H1 (cell line): ENCODE results near the gene SBNO1. TPM values are rescaled to one million over a fixed set of nuclear protein-coding genes. Genes with fewer than 3 reads are reported as not detected.

Experiments
- CTCF ChIA-PET: fragments of 300-600 bp; sonication (Branson Sonifier 250); formaldehyde crosslinking; loops from one replicate; lab custom pipeline; 2021; ENCODE audit not compliant: partially characterized antibody; lab: Charles Lee
- POLR2A ChIA-PET: fragments of 300-600 bp; sonication (Branson Sonifier 250); formaldehyde crosslinking; loops from one replicate; lab custom pipeline; 2021; ENCODE audit warnings: inconsistent platforms; ENCODE audit not compliant: partially characterized antibody; lab: Charles Lee
- DNase-seq, 2 experiments: peaks; one replicate each; pipeline versions ENCODE4 v3.0.0 to v3.0.0-alpha.2; 2010 to 2022; ENCODE audit warnings: low spot score in 2 of 2, low read depth in 1 of 2, mixed read lengths in 1 of 2
- FAIRE-seq: peaks from 2 replicates; lab custom pipeline; 2011; peaks lifted over from hg19 to GRCh38; lab: Jason Lieb, UNC
- H2AFZ ChIP-seq: 2 replicates; pipeline ENCODE4 v1.8.1; 2012; ENCODE audit warnings: low read length, inconsistent platforms
- H2AK5ac ChIP-seq: 2 replicates; pipeline ENCODE4 v1.6.1; 2013; ENCODE audit warnings: low read depth, low read length
- H2BK120ac ChIP-seq: replicated peaks from 2 replicates; pipeline ENCODE3; 2013; ENCODE audit warnings: low read depth, low read length, inconsistent platforms
- H2BK12ac ChIP-seq: 2 replicates; pipeline ENCODE4 v1.6.1; 2013; ENCODE audit warnings: low read depth, low read length
- H2BK15ac ChIP-seq: 2 replicates; pipeline ENCODE4 v1.6.1; 2013; ENCODE audit warnings: low read length
- H2BK20ac ChIP-seq: 2 replicates; pipeline ENCODE4 v1.6.1; 2013; ENCODE audit warnings: low read length
- H2BK5ac ChIP-seq: 2 replicates; pipeline ENCODE4 v1.6.1; 2013; ENCODE audit warnings: low read depth, low read length
- H3K14ac ChIP-seq: 2 replicates; pipeline ENCODE4 v1.6.1; 2013; ENCODE audit warnings: inconsistent platforms; ENCODE audit not compliant: insufficient read length
- H3K18ac ChIP-seq: 2 replicates; pipeline ENCODE4 v1.6.1; 2013; ENCODE audit warnings: low read length; ENCODE audit errors: extremely low read depth
- H3K23ac ChIP-seq: 2 replicates; pipeline ENCODE4 v1.6.1; 2013; ENCODE audit warnings: inconsistent platforms; ENCODE audit not compliant: insufficient read length
- H3K23me2 ChIP-seq: 2 replicates; pipeline ENCODE4 v1.6.1; 2013; ENCODE audit warnings: low read depth, low read length
- H3K27ac ChIP-seq: 2 replicates; pipeline ENCODE4 v1.6.1; 2011; ENCODE audit warnings: low read depth, low read length, inconsistent platforms
- H3K27me3 ChIP-seq, 4 experiments: replicated peaks in 1 of 4; 1 replicate in 1 of 4; 2 replicates in 3 of 4; pipeline versions ENCODE4 v1.6.1 to v1.8.1; 2011 to 2013; ENCODE audit warnings: low read length in 3 of 4, mild to moderate bottlenecking in 3 of 4, inconsistent platforms in 2 of 4, mixed read lengths in 2 of 4, moderate library complexity in 1 of 4; ENCODE audit not compliant: control insufficient read depth in 3 of 4, insufficient read depth in 3 of 4; ENCODE audit errors: extremely low read depth in 1 of 4
- H3K36me3 ChIP-seq, 4 experiments: 2 replicates each; pipeline versions ENCODE4 v1.6.1 to v1.8.1; 2011 to 2013; ENCODE audit warnings: mild to moderate bottlenecking in 4 of 4, low read length in 3 of 4, moderate library complexity in 2 of 4, control low read depth in 1 of 4, inconsistent platforms in 1 of 4; ENCODE audit not compliant: insufficient read depth in 4 of 4, control insufficient read depth in 2 of 4
- H3K4ac ChIP-seq: replicated peaks from 2 replicates; pipeline ENCODE3; 2013; ENCODE audit warnings: low read length, low read depth, mixed read lengths, inconsistent platforms; ENCODE audit not compliant: insufficient read length
- H3K4me1 ChIP-seq, 4 experiments: replicated peaks in 1 of 4; 1 replicate in 1 of 4; 2 replicates in 3 of 4; pipeline versions ENCODE4 v1.6.1 to v1.8.1; 2011 to 2013; ENCODE audit warnings: low read length in 3 of 4, inconsistent platforms in 2 of 4, mixed read lengths in 1 of 4; ENCODE audit not compliant: insufficient read depth in 4 of 4, control insufficient read depth in 3 of 4
- H3K4me2 ChIP-seq, 2 experiments: 2 replicates each; pipeline versions ENCODE4 v1.6.1 to v1.8.1; 2011 to 2013; ENCODE audit warnings: low read depth in 2 of 2, low read length in 2 of 2, control low read depth in 1 of 2, inconsistent platforms in 1 of 2, mild to moderate bottlenecking in 1 of 2; ENCODE audit not compliant: insufficient read depth in 1 of 2
- H3K4me3 ChIP-seq, 4 experiments: fragments of 200-600, 300-600 bp in 1 of 4; sonication (generic), shearing (Covaris generic), sonication (Bioruptor Twin) in 1 of 4; 2 replicates each; pipeline versions ENCODE4 v1.5.1 to v1.8.1; 2011 to 2016; ENCODE audit warnings: low read length in 4 of 4, low read depth in 3 of 4, control low read depth in 2 of 4, inconsistent platforms in 2 of 4, mild to moderate bottlenecking in 2 of 4, mixed read lengths in 1 of 4, moderate library complexity in 1 of 4; ENCODE audit not compliant: insufficient read depth in 2 of 4; ENCODE audit errors: extremely low read depth in 1 of 4
- H3K56ac ChIP-seq: replicated peaks from 2 replicates; pipeline ENCODE3; 2013; ENCODE audit warnings: low read depth, mild to moderate bottlenecking, mixed read lengths, low read length, inconsistent platforms; ENCODE audit not compliant: insufficient read length
- H3K79me1 ChIP-seq: 2 replicates; pipeline ENCODE4 v1.6.1; 2013; ENCODE audit warnings: low read depth, low read length, control low read depth
- H3K79me2 ChIP-seq, 2 experiments: 2 replicates each; pipeline versions ENCODE4 v1.6.1 to v1.8.1; 2012 to 2013; ENCODE audit warnings: low read length in 2 of 2, mild to moderate bottlenecking in 2 of 2, inconsistent platforms in 1 of 2; ENCODE audit not compliant: insufficient read depth in 2 of 2, control insufficient read depth in 1 of 2
- H3K9ac ChIP-seq, 4 experiments: replicated peaks in 1 of 4; 1 replicate in 1 of 4; 2 replicates in 3 of 4; pipeline versions ENCODE4 v1.6.1 to v1.8.1; 2011 to 2013; ENCODE audit warnings: low read depth in 3 of 4, low read length in 3 of 4, control low read depth in 2 of 4, mild to moderate bottlenecking in 2 of 4, moderate library complexity in 2 of 4, inconsistent platforms in 1 of 4; ENCODE audit errors: extremely low read depth in 1 of 4
- H3K9me3 ChIP-seq, 2 experiments: 2 replicates each; pipeline versions ENCODE4 v1.6.1 to v1.8.1; 2012 to 2013; ENCODE audit warnings: mild to moderate bottlenecking in 2 of 2, moderate library complexity in 2 of 2, control low read depth in 1 of 2, inconsistent platforms in 1 of 2, low read depth in 1 of 2, low read length in 1 of 2, mixed read lengths in 1 of 2; ENCODE audit not compliant: insufficient read depth in 2 of 2
- H4K20me1 ChIP-seq, 2 experiments: replicated peaks in 1 of 2; 2 replicates each; pipeline versions ENCODE3 to v1.8.1; 2011 to 2013; ENCODE audit warnings: inconsistent platforms in 2 of 2, low read length in 2 of 2, mild to moderate bottlenecking in 1 of 2; ENCODE audit not compliant: insufficient read depth in 2 of 2, control insufficient read depth in 1 of 2
- H4K5ac ChIP-seq: 2 replicates; pipeline ENCODE4 v1.6.1; 2013; ENCODE audit warnings: low read length, low read depth, mixed read lengths, inconsistent platforms; ENCODE audit not compliant: insufficient read length
- H4K8ac ChIP-seq: 2 replicates; pipeline ENCODE4 v1.8.0; 2013; ENCODE audit warnings: mild to moderate bottlenecking, moderate library complexity, low read length, inconsistent platforms; ENCODE audit not compliant: insufficient read depth; ENCODE audit errors: extremely low read depth
- H4K91ac ChIP-seq: replicated peaks from 2 replicates; pipeline ENCODE3; 2013; ENCODE audit warnings: low read length, mixed read lengths, inconsistent platforms; ENCODE audit not compliant: insufficient read length
- BRCA1 ChIP-seq: IDR thresholded peaks from 2 replicates; pipeline ENCODE4 v1.6.1; 2012; ENCODE audit warnings: low read depth, low read length, improper control_type of control experiment
- KDM4A ChIP-seq: IDR thresholded peaks from one replicate; pipeline ENCODE4 v1.7.1; 2012; ENCODE audit warnings: low read depth, mild to moderate bottlenecking, moderate library complexity, low read length, inconsistent platforms; ENCODE audit not compliant: severe bottlenecking
- WGBS, 2 experiments: shearing (Covaris generic) in 1 of 2; methylation state at CpG; one replicate each; pipeline versions ENCODE4 v1.1.6 to v1.1.7; 2013 to 2015; ENCODE audit warnings: low lambda C conversion rate in 2 of 2, mixed read lengths in 2 of 2, inconsistent platforms in 1 of 2, low coverage in 1 of 2, missing lambda C conversion rate in 1 of 2; ENCODE audit not compliant: insufficient replicate concordance in 2 of 2, insufficient coverage in 1 of 2, insufficient read length in 1 of 2; ENCODE audit errors: extremely low coverage in 1 of 2, missing lambda C conversion rate in 1 of 2; 5-methylcytosine and 5-hydroxymethylcytosine counted together
- polyA plus RNA-seq, 7 experiments: library from polyadenylated mRNA; depleted of rRNA in 3 of 7; stranded (reverse) in 5 of 7; unstranded in 2 of 7; fragments of >200 nt in 5 of 7; fragments of 200-250 nt in 2 of 7; gene quantifications; 1 replicate in 5 of 7; 2 replicates in 1 of 7; 4 replicates in 1 of 7; pipeline versions ENCODE4 v1.2.1 to v1.2.3, GENCODE V29; 2011 to 2013; ENCODE audit warnings: missing spikeins in 2 of 7, mixed read lengths in 2 of 7
- total RNA-seq: library from RNA; stranded (reverse); fragmentation: NEBNext Ultra II Directional; extraction: Animal tissue kit (Norgen Biotek cat#: 25700); gene quantifications from 2 replicates; pipeline ENCODE4 v1.2.1, GENCODE V29; 2021

Gene SBNO1
- total and polyA plus RNA-seq, 2 of the 8 experiments (the other 6 are each of a cell fraction or from before 2014, with no cell fraction given), result 6.7 to 57.7 TPM

DNA sequence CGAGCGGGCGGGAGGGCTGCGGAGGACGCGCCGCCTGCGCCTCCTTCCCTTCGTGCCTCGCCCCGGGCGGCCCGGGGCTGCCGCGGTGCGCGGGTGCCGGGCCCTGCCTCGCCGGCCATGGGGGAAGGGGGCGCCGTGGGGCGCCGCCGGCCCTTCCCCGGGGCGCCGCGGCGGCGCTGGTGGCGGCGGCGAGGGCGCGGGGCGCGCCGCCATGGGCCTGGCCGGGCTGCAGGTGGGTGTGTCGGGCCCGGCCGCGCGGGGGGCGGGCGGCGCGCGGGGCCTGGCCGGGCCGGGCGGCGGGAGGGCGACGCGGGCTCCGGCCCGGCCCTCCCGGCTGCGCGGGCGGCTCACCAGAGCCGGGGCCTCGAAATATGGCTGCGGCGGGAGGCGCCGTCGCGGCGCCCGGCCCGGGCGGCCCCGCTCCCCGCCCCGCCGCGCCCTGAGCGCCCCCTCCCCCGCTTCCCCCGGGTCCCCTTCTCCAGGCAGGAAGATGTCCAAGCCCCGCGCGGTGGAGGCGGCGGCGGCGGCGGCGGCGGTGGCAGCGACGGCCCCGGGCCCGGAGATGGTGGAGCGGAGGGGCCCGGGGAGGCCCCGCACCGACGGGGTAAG lies 24.4 kb upstream of the SBNO1 start:
- no peak for TF ChIP-seq BRCA1
- peak; percentile 28 for TF ChIP-seq KDM4A
- peaks cover 14% of the 10 kb centered on the region for H3K23me2 ChIP-seq
- no CpG with 5 or more reads among the region's 102 CpGs for WGBS, 2 experiments
- no peak overlapping the region for H2BK20ac ChIP-seq
- H2AFZ ChIP-seq, result no peak overlapping the region
- H3K18ac ChIP-seq, result no peak overlapping the region
- H2BK120ac ChIP-seq, result no peak overlapping the region
- FAIRE-seq, result no peak
- POLR2A ChIA-PET, result interaction anchor here (0.6 to 6.2 kb wide), 4 partner anchors 25 to 366 kb away, joined by 3 to 69 read pairs (median 4); partner anchors contain the start of genes SBNO1 and TMED2
- no peaks in the 10 kb centered on the region for H3K79me1 ChIP-seq
- no peak overlapping the region for H3K23ac ChIP-seq
- peaks cover 1 to 33% (median 28%) of the 10 kb centered on the region in 4 experiments for H3K27me3 ChIP-seq
- no peak overlapping the region for H4K8ac ChIP-seq
- peak overlapping the region; percentile 27 to 73 (median 50); a peak in 5 of 8 replicates for H3K4me3 ChIP-seq
- H2BK15ac ChIP-seq, result no peak overlapping the region
- no peaks in the 10 kb centered on the region for H3K9me3 ChIP-seq
- H3K56ac ChIP-seq, result no peak overlapping the region
- H3K4ac ChIP-seq, result no peak overlapping the region
- H4K91ac ChIP-seq, result no peak overlapping the region
- H3K9ac ChIP-seq, result no peak overlapping the region; a peak in 1 of 7 replicates
- peaks cover 15 to 19% of the 10 kb centered on the region in 2 experiments for H4K20me1 ChIP-seq
- no peak overlapping the region for H3K14ac ChIP-seq
- H2BK12ac ChIP-seq, result no peak overlapping the region
- H3K4me2 ChIP-seq, result peak overlapping the region; percentile 28 to 74; a peak in 2 of 4 replicates
- H3K4me1 ChIP-seq, result peaks cover 0 to 8% (median 4%) of the 10 kb centered on the region in 4 experiments; a peak in 4 of 7 replicates
- H4K5ac ChIP-seq, result no peak overlapping the region
- no peak overlapping the region for H3K27ac ChIP-seq
- DNase-seq, result no peak
- no peak overlapping the region for H2BK5ac ChIP-seq
- H2AK5ac ChIP-seq, result no peak overlapping the region
- H3K36me3 ChIP-seq, result peaks cover 0 to 12% (median 4%) of the 10 kb centered on the region in 4 experiments; a peak in 4 of 8 replicates
- no peaks in the 10 kb centered on the region; a peak in 1 of 4 replicates for H3K79me2 ChIP-seq
- CTCF ChIA-PET, result no interaction called here
